ENCODE results near the gene OBP2B.

Gene OBP2B

DNA sequence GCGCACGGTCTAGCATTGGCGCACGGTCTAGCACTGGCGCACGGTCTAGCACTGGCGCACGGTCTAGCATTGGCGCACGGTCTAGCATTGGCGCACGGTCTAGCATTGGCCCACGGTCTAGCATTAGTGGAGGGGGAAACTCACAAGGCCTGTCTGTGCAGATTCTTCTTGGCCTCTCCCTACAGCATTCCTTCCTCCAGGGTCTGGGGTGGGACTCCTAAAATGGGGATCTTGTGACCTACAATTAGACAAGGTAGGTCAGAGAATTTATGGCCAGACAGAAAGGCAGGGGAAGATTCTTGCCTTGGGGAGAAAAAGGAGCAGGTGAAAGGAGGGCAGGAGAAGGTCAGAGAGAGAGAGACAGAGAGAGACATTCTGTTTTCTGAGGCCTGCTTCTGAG lies 39.9 kb downstream of the OBP2B start:
- Histone ChIP-seq H3K9me3 (ENCODE audit: low read length) (no peaks in the 10 kb centered on the region), H3K27me3 (ENCODE audit: control insufficient read depth in 1 of 2, insufficient read depth in 2 of 2, low read length in 2 of 2) (peaks cover 0 to 11% of the 10 kb centered on the region in 2 donors), H3K27ac (ENCODE audit: low read depth, low read length) (no peak overlapping the region), H3K36me3 (ENCODE audit: insufficient read depth, low read length) (no peaks in the 10 kb centered on the region), H3K4me1 (ENCODE audit: insufficient read depth, low read length) (peaks cover 4% of the 10 kb centered on the region), H3K4me3 (ENCODE audit: low read depth in 1 of 2, low read length in 2 of 2) (no peak overlapping the region), H3K9ac (ENCODE audit: low read length) (no peak overlapping the region)

DNA sequence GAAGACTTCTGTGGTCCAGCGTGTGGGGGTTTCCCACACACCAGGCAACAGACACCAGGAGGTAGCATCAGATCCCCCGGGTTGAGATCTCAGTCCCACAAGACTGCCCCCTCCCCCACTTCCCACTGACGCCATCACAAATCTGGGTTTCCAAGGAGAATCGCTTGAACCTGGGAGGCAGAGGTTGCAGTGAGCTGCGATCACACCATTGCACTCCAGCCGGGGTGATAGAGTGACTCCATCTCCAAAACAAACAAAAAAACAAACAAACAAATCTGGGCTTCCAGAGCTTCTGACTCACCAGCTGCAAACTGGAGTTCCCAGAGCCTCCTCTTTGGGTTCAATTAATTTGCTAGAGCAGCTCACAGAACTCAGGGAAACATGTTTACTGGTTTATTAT lies 40.6 kb downstream of the OBP2B start:
- Histone ChIP-seq H3K4me1 (ENCODE audit: insufficient read depth, low read length) (peaks cover 5% of the 10 kb centered on the region), H3K36me3 (ENCODE audit: insufficient read depth, low read length) (no peaks in the 10 kb centered on the region), H3K9me3 (ENCODE audit: low read length) (no peaks in the 10 kb centered on the region), H3K27me3 (ENCODE audit: control insufficient read depth in 1 of 2, insufficient read depth in 2 of 2, low read length in 2 of 2) (peaks cover 0 to 16% of the 10 kb centered on the region in 2 donors), H3K4me3 (ENCODE audit: low read depth in 1 of 2, low read length in 2 of 2) (no peak overlapping the region), H3K9ac (ENCODE audit: low read length) (no peak overlapping the region), H3K27ac (ENCODE audit: low read depth, low read length) (no peak overlapping the region)

DNA sequence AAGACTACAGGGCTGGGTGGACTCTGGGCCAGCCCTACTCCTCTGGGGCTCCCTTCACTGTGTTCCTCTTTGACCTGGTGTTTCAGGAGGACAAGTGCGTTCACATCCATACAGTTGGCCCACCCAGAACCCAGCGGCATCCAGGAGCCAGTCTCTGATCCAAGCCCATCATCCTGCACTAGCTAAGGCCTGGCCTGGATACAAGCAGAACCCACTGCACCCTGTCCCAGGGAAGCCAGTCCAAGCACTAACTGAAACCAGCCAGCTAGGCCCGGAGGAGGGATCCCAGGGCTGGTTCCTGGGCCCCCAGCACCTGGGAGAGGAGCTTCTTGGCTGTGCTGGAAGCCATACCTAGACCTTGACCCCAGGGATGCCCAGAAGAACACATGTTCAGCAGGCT lies 41.3 kb downstream of the OBP2B start:
- Histone ChIP-seq H3K4me3 (ENCODE audit: low read depth in 1 of 2, low read length in 2 of 2) (no peak overlapping the region), H3K36me3 (ENCODE audit: insufficient read depth, low read length) (no peaks in the 10 kb centered on the region), H3K27ac (ENCODE audit: low read depth, low read length) (no peak overlapping the region), H3K27me3 (ENCODE audit: control insufficient read depth in 1 of 2, insufficient read depth in 2 of 2, low read length in 2 of 2) (peaks cover 0 to 18% of the 10 kb centered on the region in 2 donors), H3K9me3 (ENCODE audit: low read length) (no peaks in the 10 kb centered on the region), H3K9ac (ENCODE audit: low read length) (no peak overlapping the region), H3K4me1 (ENCODE audit: insufficient read depth, low read length) (peaks cover 5% of the 10 kb centered on the region)

DNA sequence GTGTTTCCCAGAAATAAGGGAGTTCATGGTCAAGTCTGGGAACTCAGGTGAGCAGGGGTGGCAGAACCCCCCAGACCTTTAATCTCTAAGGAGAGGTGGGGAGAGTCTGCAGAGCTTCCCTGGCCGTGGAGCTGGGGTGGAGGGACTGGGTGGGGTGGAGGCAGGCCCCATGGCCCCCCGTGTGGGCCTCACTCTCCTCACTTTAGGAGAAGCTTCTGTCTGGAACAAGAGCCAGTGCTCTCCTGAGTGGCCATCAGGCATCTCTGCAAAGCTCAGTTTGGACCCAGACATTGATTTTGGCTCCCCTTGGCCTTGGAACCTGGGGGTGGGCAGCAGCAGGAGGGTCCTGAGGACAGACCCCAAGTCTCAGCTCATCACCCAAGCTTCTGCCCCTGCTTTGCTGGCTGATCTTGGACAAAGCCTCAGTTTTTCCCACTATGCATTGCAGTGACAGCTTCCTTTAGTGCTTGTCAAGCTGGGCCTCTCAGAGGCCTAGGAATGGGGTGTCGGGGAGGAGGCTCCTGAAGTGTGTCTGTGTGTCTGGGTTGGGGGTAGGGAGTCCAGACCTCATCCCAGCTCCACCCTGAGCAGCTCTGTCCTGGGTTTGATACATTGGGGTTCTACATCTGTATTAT lies 41.8 kb downstream of the OBP2B start:
- H3K9me3 ChIP-seq (ENCODE audit: low read length), result no peaks in the 10 kb centered on the region
- H3K27me3 ChIP-seq (ENCODE audit: control insufficient read depth in 1 of 2, insufficient read depth in 2 of 2, low read length in 2 of 2), result peaks cover 0 to 18% of the 10 kb centered on the region in 2 donors
- H3K36me3 ChIP-seq (ENCODE audit: insufficient read depth, low read length), result no peaks in the 10 kb centered on the region
- no peak overlapping the region for H3K27ac ChIP-seq (ENCODE audit: low read depth, low read length)
- peaks cover 5% of the 10 kb centered on the region for H3K4me1 ChIP-seq (ENCODE audit: insufficient read depth, low read length)
- no peak overlapping the region for H3K9ac ChIP-seq (ENCODE audit: low read length)
- H3K4me3 ChIP-seq (ENCODE audit: low read depth in 1 of 2, low read length in 2 of 2), result no peak overlapping the region

DNA sequence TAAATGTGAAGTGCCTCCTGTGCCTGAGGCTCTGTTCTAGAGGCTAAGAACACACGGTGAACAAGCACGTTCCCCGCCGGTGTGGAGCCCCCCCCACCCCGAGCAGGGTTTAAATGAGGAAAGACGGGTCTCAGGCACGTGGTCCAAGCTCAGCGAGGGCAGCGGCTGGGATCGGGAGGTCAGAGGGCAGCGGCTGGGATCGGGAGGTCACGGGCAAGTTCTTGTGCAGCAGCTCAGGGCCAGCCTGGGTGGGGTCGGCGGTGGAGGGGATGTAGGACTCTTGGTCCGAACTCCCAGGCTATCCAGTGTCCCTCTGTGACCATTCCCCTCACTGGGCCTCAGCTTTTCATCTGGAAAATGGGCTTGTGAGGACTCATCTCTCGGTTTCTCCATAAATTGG lies 42.7 kb downstream of the OBP2B start:
- H3K9me3 ChIP-seq (ENCODE audit: low read length), result no peaks in the 10 kb centered on the region
- peaks cover 0 to 14% of the 10 kb centered on the region in 2 donors for H3K27me3 ChIP-seq (ENCODE audit: control insufficient read depth in 1 of 2, insufficient read depth in 2 of 2, low read length in 2 of 2)
- no peak overlapping the region for H3K27ac ChIP-seq (ENCODE audit: low read depth, low read length)
- no peak overlapping the region for H3K4me3 ChIP-seq (ENCODE audit: low read depth in 1 of 2, low read length in 2 of 2)
- no peaks in the 10 kb centered on the region for H3K36me3 ChIP-seq (ENCODE audit: insufficient read depth, low read length)
- no peak overlapping the region for H3K9ac ChIP-seq (ENCODE audit: low read length)
- peaks cover 5% of the 10 kb centered on the region for H3K4me1 ChIP-seq (ENCODE audit: insufficient read depth, low read length)

DNA sequence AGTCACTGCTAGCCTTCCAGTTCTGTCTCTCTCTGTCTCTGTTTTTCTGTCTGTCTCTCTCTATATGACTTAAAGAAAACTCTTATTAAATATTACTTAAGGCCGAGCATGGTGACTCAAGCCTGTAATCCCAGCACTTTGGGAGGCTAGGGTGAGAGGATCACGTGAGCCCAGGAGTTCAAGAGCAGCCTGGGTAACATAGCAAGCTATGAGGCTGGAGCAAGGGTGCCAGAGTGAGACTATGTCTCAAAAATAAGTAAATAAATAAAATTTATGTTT lies 43.7 kb downstream of the OBP2B start:
- H3K4me3 ChIP-seq (ENCODE audit: low read depth in 1 of 2, low read length in 2 of 2), result no peak overlapping the region
- no peak overlapping the region for H3K9ac ChIP-seq (ENCODE audit: low read length)
- H3K9me3 ChIP-seq (ENCODE audit: low read length), result no peaks in the 10 kb centered on the region
- H3K4me1 ChIP-seq (ENCODE audit: insufficient read depth, low read length), result peaks cover 5% of the 10 kb centered on the region
- H3K36me3 ChIP-seq (ENCODE audit: insufficient read depth, low read length), result no peaks in the 10 kb centered on the region
- H3K27ac ChIP-seq (ENCODE audit: low read depth, low read length), result no peak overlapping the region
- peaks cover 0 to 10% of the 10 kb centered on the region in 2 donors for H3K27me3 ChIP-seq (ENCODE audit: control insufficient read depth in 1 of 2, insufficient read depth in 2 of 2, low read length in 2 of 2)

DNA sequence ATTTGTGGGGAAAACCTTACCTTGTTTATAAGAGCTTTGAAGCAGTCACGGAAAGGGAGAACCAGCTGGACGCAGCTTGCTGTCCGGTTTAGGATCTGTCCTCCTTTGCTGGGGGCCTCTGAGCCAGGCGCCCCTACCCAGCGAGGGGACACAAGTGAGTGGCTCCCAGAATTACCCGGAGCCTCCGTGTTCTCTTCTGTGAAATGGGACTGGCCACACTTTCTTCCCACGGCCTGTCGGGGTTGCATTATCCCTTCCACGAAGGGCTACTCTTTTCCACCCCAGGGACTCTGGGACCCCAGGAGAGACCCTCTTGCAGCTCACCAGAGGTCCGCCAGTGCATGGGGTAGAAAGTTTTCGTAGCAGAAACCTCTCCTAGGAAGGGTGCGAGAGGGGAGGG lies 44.9 kb downstream of the OBP2B start:
- Histone ChIP-seq H3K9ac (ENCODE audit: low read length) (no peak overlapping the region), H3K4me1 (ENCODE audit: insufficient read depth, low read length) (peaks cover 5% of the 10 kb centered on the region), H3K27me3 (ENCODE audit: control insufficient read depth in 1 of 2, insufficient read depth in 2 of 2, low read length in 2 of 2) (peaks cover 0 to 10% of the 10 kb centered on the region in 2 donors), H3K4me3 (ENCODE audit: low read depth in 1 of 2, low read length in 2 of 2) (peak overlapping the region; percentile 66 to 77), H3K9me3 (ENCODE audit: low read length) (no peaks in the 10 kb centered on the region), H3K27ac (ENCODE audit: low read depth, low read length) (peak overlapping the region; percentile 61), H3K36me3 (ENCODE audit: insufficient read depth, low read length) (no peaks in the 10 kb centered on the region)

DNA sequence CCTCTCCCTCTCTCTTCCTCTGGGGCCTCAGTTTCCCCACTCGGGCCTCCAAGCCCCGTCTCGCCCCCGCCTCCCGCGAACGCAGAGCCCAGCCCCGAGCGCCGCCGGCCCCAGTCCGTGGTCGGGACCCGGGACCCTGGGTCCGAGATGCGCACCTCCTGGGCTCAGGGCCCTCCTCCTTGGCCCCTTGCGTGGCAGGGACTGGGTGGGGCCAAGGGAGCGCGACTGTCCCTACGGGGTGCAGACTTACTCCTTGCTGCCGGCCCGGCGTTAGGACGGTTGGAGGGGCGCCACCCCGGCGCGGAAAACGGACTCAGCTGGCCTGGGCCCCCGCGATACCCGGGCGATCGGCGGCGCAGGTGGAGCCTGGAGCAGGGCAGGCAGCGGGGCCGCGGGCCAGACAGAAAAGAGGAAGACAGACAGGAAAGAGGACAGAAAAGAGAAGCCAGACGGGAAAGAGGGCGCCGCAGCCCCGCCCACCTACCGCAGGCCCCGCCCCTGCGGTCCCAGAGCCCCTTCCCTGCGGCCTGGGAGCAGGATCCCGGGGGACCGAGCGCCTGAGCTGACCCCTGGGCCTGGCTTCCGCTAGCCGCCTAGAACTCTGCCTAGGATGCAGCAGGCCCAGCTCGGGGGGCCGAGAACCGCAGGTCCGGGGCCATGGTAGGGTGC lies 45.4 kb downstream of the OBP2B start, which contains the start of gene GBGT1:
TSS of gene GBGT1 (minus strand) at position 411 of the 669 bp plus-strand sequence. CDS start 1,502 bp downstream, outside the sequence.
- Histone ChIP-seq H3K36me3 (ENCODE audit: insufficient read depth, low read length) (no peaks in the 10 kb centered on the region), H3K4me1 (ENCODE audit: insufficient read depth, low read length) (peaks cover 5% of the 10 kb centered on the region), H3K9me3 (ENCODE audit: low read length) (no peaks in the 10 kb centered on the region), H3K27me3 (ENCODE audit: control insufficient read depth in 1 of 2, insufficient read depth in 2 of 2, low read length in 2 of 2) (peaks cover 0 to 10% of the 10 kb centered on the region in 2 donors), H3K27ac (ENCODE audit: low read depth, low read length) (peak within 1 kb of the TSS; percentile 61), H3K9ac (ENCODE audit: low read length) (no peak within 1 kb of the TSS), H3K4me3 (ENCODE audit: low read depth in 1 of 2, low read length in 2 of 2) (peak within 1 kb of the TSS; percentile 66 to 77)

DNA sequence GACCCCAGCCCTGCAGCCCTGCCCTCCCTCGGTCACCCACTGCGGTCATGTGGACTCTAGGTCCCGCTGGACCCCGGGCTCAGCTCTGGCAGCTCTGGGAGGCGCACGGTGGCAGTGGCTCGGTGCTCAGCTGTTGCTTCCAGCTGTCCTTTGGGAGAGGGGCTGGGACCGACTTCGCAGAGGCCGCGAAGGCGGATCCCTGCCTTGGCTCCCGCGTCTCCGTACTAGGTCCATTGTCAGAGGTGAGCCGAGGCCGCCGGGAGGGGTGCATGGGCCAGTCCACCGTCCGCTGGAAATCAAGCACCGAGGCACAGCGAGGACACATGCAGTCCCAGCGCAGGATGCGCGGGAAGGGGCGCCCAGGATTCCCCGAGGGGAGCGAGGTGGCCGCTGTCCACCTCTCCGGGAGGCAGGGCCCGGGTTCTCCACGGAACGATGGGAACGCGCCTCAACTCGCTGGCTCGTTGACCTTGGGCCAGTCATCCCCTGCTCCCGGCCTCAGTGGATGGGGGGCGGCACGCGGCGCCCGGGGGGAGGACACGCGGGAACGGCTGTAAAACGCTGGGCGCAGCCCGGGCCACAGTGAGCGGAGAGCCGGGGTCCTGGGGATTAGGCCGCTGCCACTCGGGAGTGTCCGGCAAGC lies 46.1 kb downstream of the OBP2B start:
- H3K27me3 ChIP-seq (ENCODE audit: control insufficient read depth in 1 of 2, insufficient read depth in 2 of 2, low read length in 2 of 2), result peaks cover 0 to 9% of the 10 kb centered on the region in 2 donors
- H3K4me1 ChIP-seq (ENCODE audit: insufficient read depth, low read length), result peaks cover 5% of the 10 kb centered on the region
- no peak overlapping the region for H3K9ac ChIP-seq (ENCODE audit: low read length)
- H3K4me3 ChIP-seq (ENCODE audit: low read depth in 1 of 2, low read length in 2 of 2), result peak overlapping the region; percentile 66 to 77
- peak overlapping the region; percentile 61 for H3K27ac ChIP-seq (ENCODE audit: low read depth, low read length)
- no peaks in the 10 kb centered on the region for H3K36me3 ChIP-seq (ENCODE audit: insufficient read depth, low read length)
- no peaks in the 10 kb centered on the region for H3K9me3 ChIP-seq (ENCODE audit: low read length)

DNA sequence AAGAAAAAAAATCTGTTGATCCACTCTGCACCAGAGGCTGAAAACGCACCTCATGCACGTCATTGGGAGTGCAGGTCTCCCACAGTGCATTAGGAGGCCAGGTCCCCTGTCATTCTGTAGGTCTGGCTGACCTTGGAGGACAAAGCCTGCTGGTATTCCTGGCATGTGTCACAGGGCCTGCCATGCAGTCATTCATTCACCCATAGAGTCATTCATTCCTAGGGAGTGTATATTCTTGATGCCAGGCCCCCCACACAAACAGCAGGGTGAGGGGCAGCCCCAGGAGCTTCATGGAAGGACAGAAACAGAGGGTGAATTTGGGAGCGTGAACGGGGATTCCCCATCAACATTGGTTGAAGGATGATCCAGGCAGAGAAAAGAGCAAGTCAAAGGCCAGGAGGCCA lies 47.5 kb downstream of the OBP2B start:
- H3K36me3 ChIP-seq (ENCODE audit: insufficient read depth, low read length), result no peaks in the 10 kb centered on the region
- no peak overlapping the region for H3K27ac ChIP-seq (ENCODE audit: low read depth, low read length)
- H3K4me3 ChIP-seq (ENCODE audit: low read depth in 1 of 2, low read length in 2 of 2), result no peak overlapping the region
- H3K4me1 ChIP-seq (ENCODE audit: insufficient read depth, low read length), result peaks cover 5% of the 10 kb centered on the region
- H3K9ac ChIP-seq (ENCODE audit: low read length), result no peak overlapping the region
- H3K9me3 ChIP-seq (ENCODE audit: low read length), result no peaks in the 10 kb centered on the region
- H3K27me3 ChIP-seq (ENCODE audit: control insufficient read depth in 1 of 2, insufficient read depth in 2 of 2, low read length in 2 of 2), result peaks cover 0 to 6% of the 10 kb centered on the region in 2 donors

DNA sequence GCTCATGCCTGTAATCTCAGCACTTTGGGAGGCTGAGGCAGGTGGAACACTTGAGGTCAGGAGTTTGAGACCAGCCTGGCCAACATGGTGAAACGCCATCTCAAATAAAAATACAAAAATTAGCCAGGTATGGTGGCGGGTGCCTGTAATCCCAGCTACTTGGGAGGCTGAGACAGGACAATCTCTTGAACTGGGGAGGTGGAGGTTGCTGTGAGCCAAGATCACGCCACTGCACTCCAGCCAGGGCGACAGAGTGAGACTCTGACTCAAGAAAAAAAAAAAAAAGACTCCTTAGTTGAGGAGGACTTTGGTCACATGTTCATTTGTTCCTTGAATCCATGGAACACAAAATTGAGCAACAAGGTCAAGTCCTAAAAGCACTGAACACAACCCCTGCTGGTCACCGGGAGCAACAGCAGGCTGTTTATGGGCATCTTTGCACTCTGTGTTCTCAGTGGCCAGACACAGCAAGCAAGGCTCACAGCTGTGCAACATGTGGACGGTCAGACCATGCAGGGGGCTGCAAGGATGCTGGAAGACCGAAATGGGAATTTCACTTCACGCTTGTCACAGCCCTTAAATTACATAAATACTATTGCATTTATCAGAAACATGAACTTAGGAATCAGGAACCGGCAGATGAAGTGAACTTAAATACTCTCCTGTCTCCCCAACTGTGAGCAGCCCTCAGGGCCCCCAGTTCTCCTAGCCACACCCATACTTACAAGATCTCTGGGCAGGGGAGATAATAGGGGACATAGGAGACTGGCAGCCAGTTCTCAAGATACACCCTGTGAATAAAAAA lies 48.1 kb downstream of the OBP2B start:
- H3K27me3 ChIP-seq (ENCODE audit: control insufficient read depth in 1 of 2, insufficient read depth in 2 of 2, low read length in 2 of 2), result peaks cover 0 to 6% of the 10 kb centered on the region in 2 donors
- no peaks in the 10 kb centered on the region for H3K36me3 ChIP-seq (ENCODE audit: insufficient read depth, low read length)
- no peak overlapping the region for H3K4me3 ChIP-seq (ENCODE audit: low read depth in 1 of 2, low read length in 2 of 2)
- no peaks in the 10 kb centered on the region for H3K9me3 ChIP-seq (ENCODE audit: low read length)
- peaks cover 5% of the 10 kb centered on the region for H3K4me1 ChIP-seq (ENCODE audit: insufficient read depth, low read length)
- no peak overlapping the region for H3K9ac ChIP-seq (ENCODE audit: low read length)
- no peak overlapping the region for H3K27ac ChIP-seq (ENCODE audit: low read depth, low read length)
